ENCODE data around the gene SH3BGR.

The SH3BGR gene

GRCh38 chr21:39531064-39531463 lies 79.3 kb downstream of the SH3BGR start:
- no peak overlapping the region for H3K18ac ChIP-seq (ENCODE audit: low read depth in 1 of 2, low read length in 2 of 2)
- no peak overlapping the region for H3K27ac ChIP-seq (ENCODE audit: low read length, poor library complexity, severe bottlenecking)
- WGBS = 37% methylated on average over 8 of the region's 8 CpGs
- no peak overlapping the region for H3K9ac ChIP-seq (ENCODE audit: low read length)
- H3K36me3 ChIP-seq (ENCODE audit: control insufficient read depth in 1 of 2, insufficient read depth in 2 of 2, low read depth in 1 of 2, low read length in 2 of 2) = no peaks in the 10 kb centered on the region
- H3K4me2 ChIP-seq (ENCODE audit: low read length, poor library complexity, severe bottlenecking) = no peak overlapping the region
- no peak overlapping the region for H3K4ac ChIP-seq (ENCODE audit: low read depth in 1 of 2, low read length in 2 of 2)
- peaks cover 9 to 23% of the 10 kb centered on the region in 2 experiments for H3K27me3 ChIP-seq (ENCODE audit: control insufficient read depth in 1 of 2, insufficient read depth in 1 of 2, low read length in 2 of 2)
- no peak overlapping the region for H2BK5ac ChIP-seq (ENCODE audit: low read depth, low read length, poor library complexity, severe bottlenecking)
- H2BK12ac ChIP-seq (ENCODE audit: low read length in 2 of 2) = no peak overlapping the region
- H4K8ac ChIP-seq (ENCODE audit: low read length) = no peak overlapping the region
- H3K9me3 ChIP-seq (ENCODE audit: control insufficient read depth, low read length) = no peaks in the 10 kb centered on the region
- H3K4me1 ChIP-seq (ENCODE audit: control insufficient read depth, insufficient read depth, low read depth, low read length) = no peaks in the 10 kb centered on the region
- no peak for DNase-seq
- H2BK120ac ChIP-seq (ENCODE audit: low read depth, low read length) = no peak overlapping the region
- no peak overlapping the region for H4K91ac ChIP-seq (ENCODE audit: low read length)
- H3K14ac ChIP-seq (ENCODE audit: low read length in 2 of 2) = no peak overlapping the region
- H2AK5ac ChIP-seq (ENCODE audit: low read length, severe bottlenecking) = no peak overlapping the region
- H2AFZ ChIP-seq (ENCODE audit: low read depth, low read length) = no peak overlapping the region
- H3K79me1 ChIP-seq (replicated peaks; ENCODE audit: low read length, poor library complexity, severe bottlenecking) = no peaks in the 10 kb centered on the region
- H2BK15ac ChIP-seq (ENCODE audit: low read depth, poor library complexity, severe bottlenecking) = no peak overlapping the region
- H3K23ac ChIP-seq (ENCODE audit: low read length in 2 of 2) = no peak overlapping the region
- no peak overlapping the region for H3K4me3 ChIP-seq (ENCODE audit: insufficient read depth in 1 of 2, low read depth in 1 of 2, low read length in 2 of 2)

- H3K79me1 ChIP-seq (replicated peaks; ENCODE audit: low read length, poor library complexity, severe bottlenecking) = no peaks in the 10 kb centered on the region
- H2BK12ac ChIP-seq (ENCODE audit: low read length in 2 of 2) = no peak overlapping the region
- H3K4me3 ChIP-seq (ENCODE audit: insufficient read depth in 1 of 2, low read depth in 1 of 2, low read length in 2 of 2) = no peak overlapping the region
- no peak overlapping the region for H2BK5ac ChIP-seq (ENCODE audit: low read depth, low read length, poor library complexity, severe bottlenecking)
- no peak overlapping the region for H3K18ac ChIP-seq (ENCODE audit: low read depth in 1 of 2, low read length in 2 of 2)
- H3K9me3 ChIP-seq (ENCODE audit: control insufficient read depth, low read length) = no peaks in the 10 kb centered on the region
- no peak overlapping the region for H4K8ac ChIP-seq (ENCODE audit: low read length)
- no peak overlapping the region for H2AFZ ChIP-seq (ENCODE audit: low read depth, low read length)
- H3K4me1 ChIP-seq (ENCODE audit: control insufficient read depth, insufficient read depth, low read depth, low read length) = no peaks in the 10 kb centered on the region
- H2BK15ac ChIP-seq (ENCODE audit: low read depth, poor library complexity, severe bottlenecking) = no peak overlapping the region
- no peak overlapping the region for H2AK5ac ChIP-seq (ENCODE audit: low read length, severe bottlenecking)
- no peak overlapping the region for H3K4ac ChIP-seq (ENCODE audit: low read depth in 1 of 2, low read length in 2 of 2)
- no peak overlapping the region for H4K91ac ChIP-seq (ENCODE audit: low read length)
- H2BK120ac ChIP-seq (ENCODE audit: low read depth, low read length) = no peak overlapping the region
- no peak overlapping the region for H3K23ac ChIP-seq (ENCODE audit: low read length in 2 of 2)
- H3K36me3 ChIP-seq (ENCODE audit: control insufficient read depth in 1 of 2, insufficient read depth in 2 of 2, low read depth in 1 of 2, low read length in 2 of 2) = no peaks in the 10 kb centered on the region
- H3K4me2 ChIP-seq (ENCODE audit: low read length, poor library complexity, severe bottlenecking) = no peak overlapping the region
- 72% methylated on average over 5 of the region's 5 CpGs for WGBS
- no peak overlapping the region for H3K9ac ChIP-seq (ENCODE audit: low read length)
- H3K14ac ChIP-seq (ENCODE audit: low read length in 2 of 2) = no peak overlapping the region
- DNase-seq = no peak
- peaks cover 9 to 23% of the 10 kb centered on the region in 2 experiments for H3K27me3 ChIP-seq (ENCODE audit: control insufficient read depth in 1 of 2, insufficient read depth in 1 of 2, low read length in 2 of 2)
- no peak overlapping the region for H3K27ac ChIP-seq (ENCODE audit: low read length, poor library complexity, severe bottlenecking)
These were observed 80.1 kb downstream of the SH3BGR start for GRCh38 chr21:39531840-39532239.

GRCh38 chr21:39533545-39534380 lies 82.0 kb downstream of the SH3BGR start:
- no peak overlapping the region for H2BK5ac ChIP-seq (ENCODE audit: low read depth, low read length, poor library complexity, severe bottlenecking)
- H4K8ac ChIP-seq (ENCODE audit: low read length) = no peak overlapping the region
- H3K14ac ChIP-seq (ENCODE audit: low read length in 2 of 2) = no peak overlapping the region
- no peak overlapping the region for H3K27ac ChIP-seq (ENCODE audit: low read length, poor library complexity, severe bottlenecking)
- H2AK5ac ChIP-seq (ENCODE audit: low read length, severe bottlenecking) = no peak overlapping the region
- H3K23ac ChIP-seq (ENCODE audit: low read length in 2 of 2) = no peak overlapping the region
- no peak overlapping the region for H4K91ac ChIP-seq (ENCODE audit: low read length)
- no peaks in the 10 kb centered on the region for H3K4me1 ChIP-seq (ENCODE audit: control insufficient read depth, insufficient read depth, low read depth, low read length)
- WGBS = 83% methylated on average over 5 of the region's 6 CpGs
- H3K27me3 ChIP-seq (ENCODE audit: control insufficient read depth in 1 of 2, insufficient read depth in 1 of 2, low read length in 2 of 2) = peaks cover 7 to 13% of the 10 kb centered on the region in 2 experiments
- no peak overlapping the region for H3K4me3 ChIP-seq (ENCODE audit: insufficient read depth in 1 of 2, low read depth in 1 of 2, low read length in 2 of 2)
- H3K4ac ChIP-seq (ENCODE audit: low read depth in 1 of 2, low read length in 2 of 2) = no peak overlapping the region
- DNase-seq = no peak
- no peak overlapping the region for H3K4me2 ChIP-seq (ENCODE audit: low read length, poor library complexity, severe bottlenecking)
- no peaks in the 10 kb centered on the region for H3K9me3 ChIP-seq (ENCODE audit: control insufficient read depth, low read length)
- H2AFZ ChIP-seq (ENCODE audit: low read depth, low read length) = no peak overlapping the region
- H3K9ac ChIP-seq (ENCODE audit: low read length) = no peak overlapping the region
- H2BK15ac ChIP-seq (ENCODE audit: low read depth, poor library complexity, severe bottlenecking) = no peak overlapping the region
- H3K18ac ChIP-seq (ENCODE audit: low read depth in 1 of 2, low read length in 2 of 2) = no peak overlapping the region
- no peaks in the 10 kb centered on the region for H3K36me3 ChIP-seq (ENCODE audit: control insufficient read depth in 1 of 2, insufficient read depth in 2 of 2, low read depth in 1 of 2, low read length in 2 of 2)
- no peaks in the 10 kb centered on the region for H3K79me1 ChIP-seq (replicated peaks; ENCODE audit: low read length, poor library complexity, severe bottlenecking)
- H2BK120ac ChIP-seq (ENCODE audit: low read depth, low read length) = no peak overlapping the region
- H2BK12ac ChIP-seq (ENCODE audit: low read length in 2 of 2) = no peak overlapping the region

GRCh38 chr21:39535646-39536437 lies 84.1 kb downstream of the SH3BGR start:
- Histone ChIP-seq H3K14ac (ENCODE audit: low read length in 2 of 2) (no peak overlapping the region), H2AK5ac (ENCODE audit: low read length, severe bottlenecking) (no peak overlapping the region), H3K4me1 (ENCODE audit: control insufficient read depth, insufficient read depth, low read depth, low read length) (no peaks in the 10 kb centered on the region), H3K4me3 (ENCODE audit: insufficient read depth in 1 of 2, low read depth in 1 of 2, low read length in 2 of 2) (no peak overlapping the region), H3K23ac (ENCODE audit: low read length in 2 of 2) (no peak overlapping the region), H2BK15ac (ENCODE audit: low read depth, poor library complexity, severe bottlenecking) (no peak overlapping the region), H3K4me2 (ENCODE audit: low read length, poor library complexity, severe bottlenecking) (no peak overlapping the region), H3K18ac (ENCODE audit: low read depth in 1 of 2, low read length in 2 of 2) (no peak overlapping the region), H3K27me3 (ENCODE audit: control insufficient read depth in 1 of 2, insufficient read depth in 1 of 2, low read length in 2 of 2) (peaks cover 0 to 7% of the 10 kb centered on the region in 2 experiments), H4K8ac (ENCODE audit: low read length) (no peak overlapping the region), H3K4ac (ENCODE audit: low read depth in 1 of 2, low read length in 2 of 2) (no peak overlapping the region), H3K36me3 (ENCODE audit: control insufficient read depth in 1 of 2, insufficient read depth in 2 of 2, low read depth in 1 of 2, low read length in 2 of 2) (no peaks in the 10 kb centered on the region), H4K91ac (ENCODE audit: low read length) (no peak overlapping the region), H3K9me3 (ENCODE audit: control insufficient read depth, low read length) (no peaks in the 10 kb centered on the region), H2BK120ac (ENCODE audit: low read depth, low read length) (no peak overlapping the region), H3K27ac (ENCODE audit: low read length, poor library complexity, severe bottlenecking) (no peak overlapping the region), H2BK5ac (ENCODE audit: low read depth, low read length, poor library complexity, severe bottlenecking) (no peak overlapping the region), H3K9ac (ENCODE audit: low read length) (no peak overlapping the region), H2AFZ (ENCODE audit: low read depth, low read length) (no peak overlapping the region), H3K79me1 (replicated peaks; ENCODE audit: low read length, poor library complexity, severe bottlenecking) (no peaks in the 10 kb centered on the region), H2BK12ac (ENCODE audit: low read length in 2 of 2) (no peak overlapping the region)
- WGBS = 86% methylated on average over 14 of the region's 15 CpGs
- DNase-seq = no peak

All from mesenchymal stem cell (in vitro differentiated cells and primary cell).